NT2/D1 (cell line): ENCODE measurements around the gene OCIAD2.

Experiments
- SUZ12 ChIP-seq: IDR thresholded peaks from 2 replicates; pipeline ENCODE4 v1.6.1; 2011; ENCODE audit not compliant: insufficient read length, insufficient read depth; ENCODE audit errors: extremely low read depth
- YY1 ChIP-seq: IDR thresholded peaks from 2 replicates; pipeline ENCODE4 v1.6.1; 2011; ENCODE audit not compliant: insufficient read length, insufficient read depth
- ZNF274 ChIP-seq: IDR thresholded peaks from 2 replicates; pipeline ENCODE4 v1.6.1; 2011; ENCODE audit warnings: mild to moderate bottlenecking, low read depth, low read length

DNA sequence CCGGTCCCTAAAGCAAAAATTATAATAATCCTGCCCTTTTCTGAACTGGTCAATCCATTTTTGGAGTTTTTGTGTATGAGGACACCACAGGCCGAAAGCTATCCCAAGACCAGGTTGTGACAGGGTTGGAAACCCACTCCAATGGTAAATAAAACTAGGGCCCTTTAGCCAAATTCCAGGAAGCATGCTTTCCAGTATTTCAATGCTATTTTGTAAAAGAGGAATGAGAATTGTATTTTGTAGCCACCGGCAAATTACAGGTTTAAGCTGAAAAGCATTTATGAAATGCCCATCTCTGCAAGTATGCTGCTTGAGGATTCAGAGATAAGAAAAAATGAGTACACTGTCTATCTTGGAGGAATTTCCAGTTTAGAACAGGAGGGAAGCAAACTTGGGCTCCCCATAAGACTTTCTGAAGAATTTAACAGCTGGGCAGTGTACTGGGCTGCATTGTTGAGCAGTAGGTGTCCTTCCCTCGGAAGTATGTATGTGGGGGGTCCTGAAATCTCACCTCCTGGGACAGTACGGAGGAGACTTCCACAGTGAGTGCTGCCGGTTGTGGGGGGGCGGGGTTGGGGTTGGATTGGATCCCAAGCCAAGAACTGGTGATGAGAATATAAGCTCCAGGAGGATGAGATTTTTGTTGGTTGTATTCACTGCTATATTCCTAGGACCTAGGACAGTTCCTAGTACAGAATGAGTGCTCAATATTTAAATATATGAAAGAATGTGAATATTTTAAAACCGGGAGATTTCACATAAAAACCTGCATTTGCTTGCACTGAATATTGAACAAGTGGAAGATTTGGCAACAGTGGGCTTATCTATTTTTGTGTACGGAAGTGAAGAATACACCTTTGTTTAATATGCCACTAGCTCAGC is 26.8 kb downstream of the OCIAD2 start:
- no peak for TF ChIP-seq ZNF274
- TF ChIP-seq YY1: no peak
- TF ChIP-seq SUZ12: no peak
